GM18870 (cell line): Measurements from ENCODE around the gene PRR9.

Experiments used
- ATAC-seq: cut with Tn5 transposase; IDR thresholded peaks from one replicate; pipeline ENCODE4 v1.9.1; 2021; ENCODE audit warnings: moderate library complexity; ENCODE audit not compliant: unreplicated experiment

Gene PRR9

GRCh38 chr1:153262462-153263157 lies 45.2 kb downstream of the PRR9 start:
- ATAC-seq = no peak

DNA sequence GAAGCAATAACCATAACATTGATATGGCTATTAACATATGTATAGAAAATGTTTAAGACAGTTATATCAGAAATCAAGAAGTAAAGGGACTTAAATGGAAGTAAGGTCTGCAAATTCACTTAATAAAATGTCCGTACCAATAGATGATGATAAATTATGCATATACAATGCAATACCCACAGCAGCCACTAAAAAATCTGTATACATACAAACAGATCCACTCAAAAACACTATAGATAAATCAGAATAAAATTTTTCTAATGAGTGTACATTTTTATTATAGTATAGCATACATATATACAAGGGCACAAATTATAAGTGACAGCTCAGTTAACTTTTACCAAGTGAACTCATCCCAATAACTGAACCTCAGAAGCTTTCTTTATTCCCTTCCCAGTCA lies 48.1 kb downstream of the PRR9 start:
- no peak for ATAC-seq
